Measurements from ENCODE around the gene KLHL29.

The KLHL29 gene

DNA sequence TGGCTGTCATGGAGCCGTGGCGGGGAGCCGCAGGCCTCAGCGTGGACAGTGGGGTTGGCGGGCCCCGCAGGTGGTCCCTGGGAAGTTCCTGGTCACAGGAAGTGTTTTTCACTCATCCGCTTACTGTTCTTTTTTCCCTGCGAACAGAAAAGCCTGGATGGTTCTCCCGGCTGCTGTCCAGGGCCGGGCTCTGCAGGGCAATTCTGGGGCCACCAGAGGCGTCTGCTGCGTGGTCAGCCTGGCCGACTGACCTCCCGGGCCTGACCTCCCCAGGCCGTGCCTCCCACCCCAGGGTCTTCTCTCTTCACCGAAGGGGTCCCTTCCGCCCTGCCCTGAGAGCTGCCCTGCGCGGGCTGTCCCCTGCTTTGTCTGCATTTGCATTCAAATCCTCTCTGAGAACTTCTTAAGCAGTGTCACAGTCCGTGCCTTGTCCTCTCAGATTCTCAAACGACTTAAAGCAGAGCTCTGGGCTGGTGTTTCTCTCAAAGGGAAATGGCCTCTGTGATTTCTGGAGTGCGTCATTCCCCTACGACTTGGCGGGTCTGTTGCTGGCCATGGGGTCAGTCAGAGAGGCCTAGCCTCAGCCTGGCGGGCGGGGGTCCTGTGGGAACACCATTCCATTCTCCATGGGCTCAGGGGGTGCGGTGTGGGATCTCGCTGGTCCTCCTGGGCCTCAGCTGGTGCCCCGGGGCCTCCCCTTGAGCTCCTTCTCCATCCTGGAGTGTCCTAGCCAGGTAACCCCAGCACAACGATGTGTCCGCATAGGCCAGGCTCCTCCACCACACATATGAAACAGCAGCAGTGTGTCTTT, 38.3 kb downstream of the KLHL29 start:
- DNase-seq = no peak

DNA sequence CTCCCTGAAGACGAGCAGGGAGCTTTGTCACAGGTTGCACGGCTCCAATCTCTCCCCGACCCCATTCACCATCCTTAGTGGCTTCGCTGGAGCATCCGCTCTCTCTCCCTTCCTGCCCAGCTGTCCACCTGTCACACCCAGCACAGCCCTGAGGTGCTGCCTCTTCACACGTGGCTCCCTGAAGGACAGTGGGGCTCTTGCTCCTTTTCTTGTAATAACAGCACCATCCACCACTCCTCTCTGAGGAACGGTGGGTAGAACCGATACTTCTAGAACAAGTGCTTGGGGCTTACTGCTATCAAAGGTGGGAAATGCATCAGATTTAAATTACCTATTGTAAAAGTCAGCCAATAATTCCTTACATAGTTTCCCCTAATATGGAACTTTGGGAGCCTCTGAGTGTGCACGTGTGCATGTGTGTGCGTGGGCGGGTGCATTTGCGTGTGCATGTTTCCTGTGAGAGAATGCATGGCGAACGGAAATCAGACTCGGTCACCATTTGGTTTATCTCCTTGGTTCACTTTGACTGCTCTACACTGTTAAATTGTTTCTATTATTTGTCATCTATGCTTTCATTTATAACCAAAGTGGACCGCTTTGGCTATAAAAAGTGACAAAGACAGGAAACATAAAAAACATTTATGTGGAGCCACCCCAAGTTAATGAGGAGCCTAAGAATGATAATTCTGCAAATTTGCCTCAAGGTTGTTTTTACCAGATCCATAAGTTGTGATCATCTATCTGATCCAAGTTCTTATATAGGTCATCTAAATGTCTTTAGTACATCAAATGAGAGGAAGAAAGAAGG, 39.1 kb downstream of the KLHL29 start:
- DNase-seq = no peak

DNA sequence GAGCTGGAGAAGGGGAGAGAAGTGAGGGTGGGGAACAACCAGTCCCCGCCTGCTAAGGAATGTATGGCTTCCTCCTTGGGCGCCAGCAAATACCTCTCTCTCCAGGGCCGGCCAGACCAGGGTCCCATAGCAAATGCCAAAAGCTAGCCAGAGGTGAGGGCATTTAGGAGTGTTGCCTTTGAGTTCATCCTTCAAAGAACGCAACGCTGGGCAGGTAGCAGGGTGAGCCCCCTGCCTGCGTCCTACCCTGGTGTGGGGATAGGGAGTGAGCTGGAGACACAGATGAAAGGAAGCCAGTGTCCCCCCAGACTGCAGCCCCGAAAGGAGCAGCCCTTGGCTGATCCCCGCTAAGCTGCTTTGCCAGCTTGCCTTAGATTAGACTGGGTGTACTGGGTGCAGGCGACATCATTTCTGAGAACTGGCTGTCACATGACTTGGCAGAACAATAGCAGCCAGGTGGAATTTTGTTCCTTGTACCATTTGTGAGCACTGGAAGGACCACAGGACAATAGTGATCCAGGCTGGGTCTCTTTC, 40.4 kb downstream of the KLHL29 start:
- no peak for DNase-seq

DNA sequence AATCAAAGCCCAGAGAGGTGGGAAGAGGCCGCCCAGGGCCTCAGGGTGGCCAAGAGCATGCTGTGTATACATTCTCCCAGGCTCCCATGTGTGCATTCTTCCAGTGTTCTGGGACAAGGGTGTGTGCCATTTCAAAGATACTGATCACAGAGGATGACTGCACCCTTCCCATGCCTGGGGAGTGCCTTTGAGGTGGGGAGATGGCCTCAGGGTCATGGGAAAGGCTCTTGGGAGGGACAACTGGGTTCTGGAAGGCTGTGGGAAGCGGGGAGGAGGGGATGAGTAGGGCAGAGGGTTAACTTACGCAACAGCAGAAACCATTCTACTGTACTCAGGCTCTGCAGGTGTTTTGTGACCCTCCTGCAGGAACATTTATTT, 40.9 kb downstream of the KLHL29 start:
- DNase-seq = no peak

DNA sequence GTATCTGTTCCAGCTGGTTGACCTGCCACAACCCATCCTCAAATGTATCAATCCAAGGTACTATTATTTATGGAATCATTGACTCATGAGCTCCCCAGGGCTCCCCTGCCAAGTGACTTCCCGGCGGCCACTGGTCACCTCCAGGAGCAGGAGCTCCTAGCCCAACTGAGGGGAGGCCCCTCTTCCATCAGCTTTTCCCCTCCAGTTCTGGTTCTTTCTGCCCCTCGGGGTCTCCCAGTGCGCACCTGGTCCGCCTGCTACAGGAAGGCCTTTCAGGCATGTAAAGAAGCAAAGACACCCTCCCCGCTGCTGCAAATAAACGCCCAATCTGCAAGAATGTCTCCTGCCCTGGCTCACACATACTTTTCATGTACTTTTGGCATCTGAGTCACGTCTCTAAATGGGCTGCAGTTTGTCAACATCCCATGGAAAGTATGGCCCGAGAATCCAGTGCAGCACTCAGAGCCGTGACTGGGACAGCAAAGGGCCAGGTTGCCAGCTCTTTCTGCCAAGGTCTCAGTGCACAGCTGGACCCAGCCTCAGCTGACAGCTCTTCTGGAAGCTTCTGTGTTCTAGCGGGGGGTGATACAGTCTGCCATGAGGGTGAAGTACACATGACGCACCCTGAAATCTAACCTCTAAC, 41.4 kb downstream of the KLHL29 start:
- no peak for DNase-seq

DNA sequence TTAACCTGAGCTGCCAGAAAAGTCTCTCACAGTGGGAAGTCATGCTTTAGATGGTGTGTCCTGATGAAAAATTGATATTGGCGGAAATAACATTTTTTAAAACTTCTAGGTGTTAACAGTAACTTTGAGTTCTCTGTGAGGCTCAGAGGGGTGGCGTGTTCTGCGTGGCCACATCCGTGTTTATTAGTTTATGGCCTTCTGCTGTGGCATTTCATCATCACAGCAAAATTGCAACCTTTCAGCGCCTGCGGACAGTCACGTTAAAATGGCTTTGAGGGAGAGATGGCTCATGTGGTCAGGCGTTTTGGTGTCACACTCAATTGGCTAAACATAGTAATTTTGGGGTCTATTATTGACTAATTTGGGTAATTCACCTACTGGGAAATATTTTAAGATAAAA, 42.4 kb downstream of the KLHL29 start:
- no peak for DNase-seq

DNA sequence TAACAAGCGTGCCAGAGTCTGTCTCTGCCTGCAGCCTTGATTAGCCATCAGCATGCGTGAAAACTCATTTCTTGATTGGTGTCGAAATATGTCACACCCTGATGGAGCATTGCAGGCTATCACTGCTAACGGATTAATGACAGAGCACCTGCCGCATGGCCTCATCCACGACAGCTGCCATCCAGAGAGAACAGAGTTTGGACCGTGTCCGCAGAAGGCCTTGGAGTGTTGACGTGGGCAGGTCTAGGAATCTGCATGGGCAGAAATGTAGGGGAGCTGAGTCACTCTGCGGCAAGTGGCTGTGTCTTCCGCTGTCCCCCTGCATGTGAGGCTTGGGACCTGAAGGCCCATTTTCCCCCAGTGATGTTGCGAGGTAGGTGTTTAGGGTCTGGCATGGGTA, 43.0 kb downstream of the KLHL29 start:
- DNase-seq = no peak

DNA sequence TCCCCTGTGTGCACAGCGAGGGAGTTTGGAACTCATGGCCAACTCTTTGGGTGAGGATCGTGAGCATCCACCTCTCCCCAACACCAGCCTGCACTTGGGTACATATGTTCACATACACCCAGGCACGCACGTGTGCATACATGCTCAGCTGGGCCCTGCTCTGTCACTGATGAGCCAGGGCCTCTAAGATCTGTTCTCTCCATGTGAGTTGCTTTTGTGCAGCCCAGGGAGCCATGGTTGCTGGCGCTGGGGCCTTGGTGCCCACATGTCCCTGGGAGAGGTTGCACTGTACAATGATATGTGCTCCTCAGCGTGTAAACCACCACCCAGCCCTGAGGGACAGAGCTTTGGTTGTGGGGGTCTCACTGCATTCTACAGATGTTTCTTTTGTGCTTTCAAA, 44.1 kb downstream of the KLHL29 start:
- no peak for DNase-seq

DNA sequence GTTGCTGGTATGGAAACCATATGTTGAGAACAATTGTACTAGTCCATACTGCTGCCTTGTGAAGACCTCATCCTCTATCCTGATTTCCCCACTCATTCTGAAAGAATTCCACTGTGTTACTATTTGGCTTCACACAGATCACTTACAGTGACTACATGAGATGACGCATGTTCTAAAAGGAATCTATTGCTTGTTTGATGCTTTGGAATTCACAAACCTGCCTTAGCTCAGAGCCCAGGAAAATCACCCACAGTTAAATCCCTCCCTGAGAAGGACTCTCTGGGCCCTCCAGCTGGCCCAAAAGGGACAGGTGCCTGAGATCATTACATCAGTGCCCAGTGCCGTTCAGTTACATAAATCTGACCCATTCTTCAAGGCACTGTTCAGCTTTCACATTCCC, 45.3 kb downstream of the KLHL29 start:
- DNase-seq = no peak

DNA sequence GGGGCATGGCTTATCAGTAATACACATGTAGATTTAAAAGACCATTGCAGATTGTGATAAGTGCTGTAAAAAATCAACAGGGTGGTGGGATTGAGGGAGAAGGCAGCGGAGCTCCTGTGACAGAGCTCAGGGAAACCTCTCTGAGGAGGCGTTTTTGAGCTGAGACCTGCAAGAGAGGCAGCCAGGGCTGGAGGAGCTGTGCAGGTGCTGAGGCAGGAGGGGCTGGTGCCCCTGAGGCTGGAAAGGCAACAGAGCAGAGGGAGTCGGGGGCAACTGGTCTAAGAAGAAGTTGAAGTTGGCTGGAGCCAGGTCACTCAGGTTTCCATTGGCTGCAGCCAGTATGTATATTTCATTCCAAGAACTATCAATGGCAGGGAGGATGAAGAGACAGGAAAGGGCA, 47.6 kb downstream of the KLHL29 start:
- no peak for DNase-seq

DNA sequence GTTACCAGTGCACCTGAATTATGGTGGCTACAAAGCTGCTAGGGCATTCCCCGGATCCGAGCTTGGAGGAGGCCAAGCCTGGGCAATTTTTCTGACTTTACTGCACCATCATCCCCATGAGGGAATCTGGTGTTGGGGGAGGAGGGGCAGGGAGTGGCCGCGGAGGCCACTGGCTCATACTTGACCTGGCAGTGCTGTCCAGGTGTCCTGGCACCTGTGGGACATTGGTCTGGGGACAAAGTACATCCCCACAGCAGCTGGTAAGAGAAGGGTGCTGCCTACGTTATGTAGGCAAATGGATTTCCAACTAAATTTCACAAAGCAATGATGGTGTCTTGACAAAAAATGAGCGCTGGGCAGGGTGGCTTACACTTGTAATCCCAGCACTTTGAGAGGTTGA, 48.3 kb downstream of the KLHL29 start:
- DNase-seq = no peak

DNA sequence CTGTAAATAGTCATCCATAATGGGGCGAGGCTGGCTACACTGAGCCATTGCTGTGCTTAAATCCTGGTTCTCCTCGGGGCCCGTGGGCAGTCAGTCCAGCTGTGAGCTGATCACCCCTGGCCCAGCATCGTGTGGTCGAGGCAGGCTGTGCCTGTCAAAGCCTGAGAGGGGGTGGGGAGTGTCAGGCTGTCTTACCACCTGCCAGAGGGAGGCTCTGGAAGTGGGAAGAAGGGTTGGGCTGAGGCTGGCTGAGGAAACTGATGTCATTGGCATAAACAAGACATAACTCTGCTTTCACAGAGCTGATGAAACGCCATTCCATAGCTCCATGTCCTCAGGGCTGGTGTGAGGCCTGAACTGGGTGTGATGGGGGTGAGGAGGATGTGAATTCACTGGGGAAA, 49.7 kb downstream of the KLHL29 start:
- DNase-seq = no peak

DNA sequence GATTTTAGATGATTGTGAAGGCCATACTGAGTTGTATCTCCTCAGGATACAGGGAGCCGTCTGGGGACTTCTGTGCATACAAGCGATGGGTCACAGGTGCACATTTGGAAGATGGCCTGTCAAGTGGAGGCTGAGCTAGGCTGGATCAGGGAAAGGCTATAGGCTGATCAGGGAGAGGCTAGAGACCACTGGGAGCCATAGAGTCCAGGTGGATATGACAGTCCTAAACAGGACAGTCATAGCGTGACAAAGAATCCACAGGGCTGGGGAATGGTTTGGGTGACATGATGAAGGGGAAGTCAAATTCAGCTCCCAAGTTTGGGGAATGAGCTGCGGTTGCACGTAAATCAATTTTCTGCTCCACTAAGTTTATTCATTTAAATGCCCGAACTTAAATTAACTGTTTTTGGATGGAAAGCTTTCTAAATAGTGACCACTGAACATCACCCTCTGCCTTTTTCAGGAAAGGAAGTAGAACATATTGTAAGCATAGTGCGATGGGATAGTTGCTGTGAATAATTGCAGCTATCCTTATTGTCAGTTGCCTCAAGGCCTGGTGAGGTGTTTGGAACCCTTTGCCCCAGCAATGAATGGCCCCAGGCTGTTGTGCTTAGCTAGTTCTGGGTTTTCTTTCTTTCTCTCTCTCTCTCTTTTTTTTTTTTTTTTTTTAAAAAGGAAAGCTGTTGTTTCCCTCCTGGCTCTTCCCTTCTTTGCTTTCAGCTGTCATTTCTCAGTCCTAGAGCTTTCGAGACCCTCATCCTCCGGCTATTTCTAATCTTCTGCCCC, 50.5 kb downstream of the KLHL29 start:
- DNase-seq = no peak

DNA sequence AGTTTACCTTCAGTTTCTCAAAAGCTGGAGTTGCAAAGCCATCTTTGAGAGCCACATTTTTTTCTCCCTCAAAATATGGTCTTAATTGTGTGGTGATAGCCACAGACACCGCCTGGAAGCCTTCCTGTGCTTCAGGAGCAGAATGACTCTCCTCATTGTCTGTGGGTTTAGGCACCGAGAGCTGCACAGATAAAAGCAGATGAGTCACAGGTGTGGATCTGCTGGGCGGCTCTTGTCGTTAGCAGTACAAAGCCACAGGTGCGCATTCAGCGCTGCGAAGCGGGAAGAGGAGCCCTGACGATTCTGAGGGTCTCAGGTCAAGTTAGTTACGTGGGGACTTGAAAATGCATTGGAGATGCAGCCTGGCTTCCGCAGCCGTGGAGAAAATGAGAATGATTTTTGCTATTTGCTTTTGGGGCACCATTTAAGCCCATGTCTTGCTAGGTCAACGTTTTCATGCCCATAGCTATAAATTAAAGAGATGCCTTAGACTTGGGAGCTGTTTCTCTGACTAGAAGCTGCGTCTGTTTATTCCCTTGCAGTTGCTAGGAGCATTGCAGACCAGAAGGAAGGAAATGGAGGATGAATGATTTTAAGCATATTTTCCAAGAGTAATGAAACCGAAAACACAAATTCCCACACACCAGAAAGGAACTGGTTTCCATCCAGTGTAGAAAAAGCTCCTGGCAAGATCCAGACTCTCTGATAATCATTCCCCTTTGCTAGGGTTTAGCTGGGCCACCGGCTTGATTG, 51.5 kb downstream of the KLHL29 start:
- no peak for DNase-seq

DNA sequence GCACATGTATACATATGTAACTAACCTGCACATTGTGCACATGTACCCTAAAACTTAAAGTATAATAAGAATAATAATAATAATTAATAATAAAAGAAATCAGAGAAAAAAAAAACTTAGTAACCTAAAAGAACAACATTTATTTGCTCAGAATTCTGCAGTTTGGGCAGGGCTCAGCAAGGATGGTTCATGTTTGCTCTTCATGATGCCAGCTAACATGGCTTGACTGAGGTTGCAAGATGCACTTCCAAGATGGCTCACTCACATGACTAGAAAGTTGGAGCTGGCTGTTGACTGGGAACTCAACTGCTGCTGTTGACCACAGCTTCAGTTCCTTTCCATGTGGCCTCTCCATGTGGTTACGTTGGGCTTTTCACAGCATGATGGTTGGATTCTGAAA, 56.4 kb downstream of the KLHL29 start:
- no peak for DNase-seq

DNA sequence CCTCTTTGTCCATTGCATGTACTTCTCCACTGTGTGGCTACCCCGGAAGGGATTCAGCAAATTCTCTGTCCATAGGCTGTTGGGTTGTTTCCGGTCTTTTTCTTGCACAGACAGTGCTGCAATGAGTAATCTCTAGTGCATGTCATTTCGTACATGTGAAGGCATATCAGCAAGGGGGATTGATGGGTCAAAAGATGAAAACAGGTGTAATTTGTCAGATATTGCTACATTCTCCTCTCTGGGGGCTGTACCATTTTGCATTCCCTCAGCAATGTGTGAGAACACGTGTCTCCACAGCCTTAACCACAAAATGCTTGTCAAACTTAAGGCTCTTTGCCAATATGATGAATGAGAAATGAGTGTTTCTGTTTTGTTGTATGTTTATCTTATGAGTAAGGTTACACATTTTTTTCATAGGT, 60.5 kb downstream of the KLHL29 start:
- no peak for DNase-seq

DNA sequence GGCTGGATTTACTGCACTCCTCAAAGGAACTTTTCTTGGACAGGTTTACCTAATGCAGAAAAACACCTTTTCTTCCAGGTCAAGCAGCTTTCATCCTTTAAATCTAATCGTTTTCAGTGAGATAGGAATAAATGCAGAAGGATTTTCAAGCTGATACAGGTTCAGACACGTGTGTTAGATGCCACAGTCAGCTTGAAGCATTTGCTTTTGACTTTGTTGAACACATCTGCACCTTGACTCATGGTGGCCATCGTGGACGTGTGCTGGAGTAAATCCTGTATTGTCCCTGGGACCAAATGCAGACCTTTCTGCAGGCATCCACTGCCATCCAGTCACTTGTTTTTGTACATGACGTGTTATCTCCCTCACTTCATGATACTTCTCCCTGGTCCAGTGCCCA, 61.9 kb downstream of the KLHL29 start:
- DNase-seq = no peak

DNA sequence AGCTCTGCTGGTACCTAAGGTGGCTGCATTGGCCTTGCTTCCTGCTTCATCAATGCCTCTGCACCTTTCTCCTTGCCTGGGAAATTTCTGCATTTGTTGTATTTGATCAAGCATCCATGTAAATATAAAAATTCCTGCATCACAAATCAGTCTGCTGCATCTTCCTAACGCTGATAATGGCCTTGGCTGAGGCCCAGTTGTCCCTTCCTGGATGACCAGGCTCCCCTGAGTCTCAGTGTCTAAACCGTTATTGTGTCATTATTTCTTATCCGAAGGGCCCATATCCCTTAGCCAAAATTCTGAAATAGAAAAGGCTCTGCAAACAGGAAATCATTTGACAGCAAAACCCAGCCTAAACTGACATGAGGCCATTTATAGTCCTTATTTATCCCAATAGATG, 62.4 kb downstream of the KLHL29 start:
- DNase-seq = no peak

DNA sequence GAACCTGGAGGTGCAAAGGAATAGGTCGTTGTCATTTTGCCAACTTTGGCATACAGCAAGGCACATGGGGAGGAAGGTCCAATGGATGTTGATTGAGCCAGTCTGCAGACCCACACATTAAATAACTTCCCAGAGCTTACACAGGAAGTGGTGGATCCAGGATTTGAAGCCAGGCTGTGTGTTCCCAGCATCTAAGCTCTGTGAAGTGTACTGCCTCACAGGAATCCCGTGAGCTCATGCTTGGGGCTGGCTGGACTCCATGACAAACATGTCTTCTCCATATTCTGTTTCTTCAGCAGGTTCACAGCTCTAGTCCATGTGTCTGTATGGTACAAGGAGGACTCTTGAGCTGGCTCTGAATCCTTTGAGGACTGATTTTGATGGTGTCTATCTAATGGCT, 63.9 kb downstream of the KLHL29 start:
- DNase-seq = no peak

DNA sequence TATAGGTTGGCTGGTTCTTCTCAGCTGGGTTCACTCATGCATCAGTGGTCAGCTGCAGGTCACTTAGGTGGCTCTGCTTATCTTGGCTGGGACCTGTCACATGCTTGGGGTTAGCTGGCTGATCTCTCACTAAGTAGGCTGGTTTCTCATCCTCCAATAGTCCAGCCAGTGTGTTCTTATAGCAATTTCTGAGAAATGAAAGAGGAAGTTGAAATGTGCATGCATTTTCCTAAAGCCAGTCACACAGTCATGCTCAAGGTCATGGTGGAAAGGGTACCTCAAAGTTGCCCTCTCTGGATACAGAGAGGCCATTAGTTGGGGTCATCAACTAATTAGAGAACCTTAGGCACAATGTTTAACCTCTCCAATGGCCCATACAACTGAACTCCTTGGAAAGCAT, 64.4 kb downstream of the KLHL29 start:
- peak; percentile 80 for DNase-seq

DNA sequence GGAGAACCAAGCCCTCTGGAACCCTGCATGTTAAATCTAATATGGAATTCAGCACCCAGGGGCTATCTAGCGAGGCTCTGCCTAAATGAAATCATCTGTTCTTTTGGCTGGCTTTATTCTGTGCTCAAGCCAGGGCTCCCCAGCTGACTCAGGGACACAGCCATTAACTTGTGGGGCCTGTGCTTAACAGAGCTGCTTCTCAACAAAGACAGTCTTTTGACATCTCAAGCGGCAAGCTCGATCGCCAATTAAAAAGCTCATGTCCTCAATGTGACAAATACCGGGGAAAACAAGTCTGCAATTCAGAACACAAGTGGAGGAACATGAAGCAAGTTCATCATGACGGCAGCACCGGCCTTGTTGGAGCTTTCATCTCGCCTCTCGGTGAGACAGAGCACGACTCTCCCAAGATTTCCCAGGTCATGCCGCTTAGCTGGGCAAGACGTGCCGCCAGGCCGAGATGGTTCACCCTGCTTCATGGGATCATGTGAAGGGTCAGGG, 64.9 kb downstream of the KLHL29 start:
- DNase-seq = no peak

DNA sequence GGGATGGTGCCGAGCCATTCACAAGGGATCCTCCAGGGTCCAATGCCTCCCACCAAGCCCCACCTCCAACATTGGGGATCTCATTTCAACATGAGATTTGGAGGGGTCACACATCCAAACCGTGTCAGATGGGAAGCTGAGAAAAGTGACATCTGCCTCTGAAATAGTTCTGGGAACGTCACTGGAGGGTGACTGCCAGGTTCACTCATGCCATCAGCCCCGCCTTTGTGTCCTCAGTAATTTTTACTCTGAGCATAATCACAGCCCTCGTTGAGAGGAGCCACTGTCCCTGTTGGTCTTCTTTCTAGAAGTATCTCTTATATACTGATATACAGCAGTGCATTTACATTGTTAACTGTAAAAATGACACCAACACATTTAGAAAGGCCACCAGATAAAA, 67.4 kb downstream of the KLHL29 start:
- DNase-seq = no peak

Data from inflammatory macrophage treated with lipopolysaccharide for 4 hours (primary cell).